Stimulated activated memory B cell treated with anti-CD40 and anti-IgM and Interleukin-4, amounts not matched to agents 10 μg/mL and 1 μg/mL and 100 μg/mL, for 72 hours (primary cell): ENCODE measurements around the gene DOCK2.

ENCODE experiments used
- ATAC-seq: fragments of 150-1000 bp; cut with Tn5 transposase; 2 replicates; pipeline ENCODE4 v1.10.0; 2021
- H3K27ac Mint-ChIP-seq: one replicate; pipeline ENCODE4 v1.8.0; 2022; ENCODE audit warnings: mild to moderate bottlenecking, mixed read lengths
- H3K27me3 Mint-ChIP-seq: one replicate; pipeline ENCODE4 v1.8.0; 2022; ENCODE audit warnings: mixed read lengths
- H3K36me3 Mint-ChIP-seq: one replicate; pipeline ENCODE4 v1.8.0; 2022; ENCODE audit warnings: mixed read lengths
- H3K4me1 Mint-ChIP-seq: one replicate; pipeline ENCODE4 v1.8.0; 2022; ENCODE audit warnings: mixed read lengths
- H3K4me3 Mint-ChIP-seq: one replicate; pipeline ENCODE4 v1.8.0; 2022; ENCODE audit warnings: mild to moderate bottlenecking, moderate library complexity, mixed read lengths
- H3K9me3 Mint-ChIP-seq: one replicate; pipeline ENCODE4 v1.8.0; 2022; ENCODE audit warnings: mixed read lengths

The DOCK2 gene

DNA sequence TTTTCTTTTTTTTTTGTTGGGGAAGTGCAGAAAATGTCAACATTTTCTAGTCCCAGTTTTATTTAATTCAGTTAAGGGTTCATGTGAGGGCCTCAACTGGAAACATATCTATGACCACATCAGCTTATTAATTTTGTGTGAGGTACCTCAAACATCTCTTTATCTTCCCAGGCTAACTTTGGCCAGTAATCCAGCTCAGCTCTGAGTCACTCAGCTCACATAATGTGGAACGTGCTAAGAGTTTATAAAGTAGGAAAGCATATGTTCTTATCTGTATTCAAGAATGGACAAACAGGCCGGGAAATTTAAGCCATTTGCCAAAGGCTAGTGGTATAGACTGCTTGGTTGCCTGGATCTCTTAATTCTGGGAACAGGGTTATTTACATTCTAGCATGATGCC, 224.9 kb downstream of the DOCK2 start:
- ATAC-seq, result no peak
- Mint-ChIP-seq H3K36me3 (peaks cover 31% of the 10 kb centered on the region), H3K4me1 (peaks cover 18% of the 10 kb centered on the region)

DNA sequence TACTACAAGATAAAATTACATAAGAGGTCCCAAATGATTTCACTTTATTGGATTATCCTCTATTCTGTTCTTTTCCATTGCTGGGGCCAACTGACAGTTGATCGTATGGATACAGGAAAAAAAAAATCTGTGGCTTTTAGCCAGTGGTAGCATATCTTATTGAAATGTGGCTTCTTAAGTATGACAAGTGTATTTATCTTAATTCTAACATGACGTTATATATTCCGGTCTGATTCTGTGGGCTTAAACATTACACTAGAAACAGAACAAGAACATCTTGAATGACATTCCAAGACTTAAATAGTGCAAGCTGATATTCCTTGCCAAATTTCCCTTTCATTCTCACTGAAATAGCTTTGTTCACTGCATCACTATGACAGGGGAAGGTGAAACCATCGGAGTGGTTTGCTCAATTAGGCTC, 225.3 kb downstream of the DOCK2 start:
- H3K4me1 Mint-ChIP-seq, result peaks cover 18% of the 10 kb centered on the region
- H3K27me3 Mint-ChIP-seq, result no peaks in the 10 kb centered on the region
- peaks cover 34% of the 10 kb centered on the region for H3K36me3 Mint-ChIP-seq
- H3K27ac Mint-ChIP-seq, result no peak overlapping the region
- H3K9me3 Mint-ChIP-seq, result no peaks in the 10 kb centered on the region
- ATAC-seq, result no peak
- H3K4me3 Mint-ChIP-seq, result no peak overlapping the region

More for the DNA sequence above, 224.9 kb downstream of the DOCK2 start:
- Mint-ChIP-seq H3K4me3 (no peak overlapping the region), H3K27ac (no peak overlapping the region), H3K9me3 (no peaks in the 10 kb centered on the region), H3K27me3 (no peaks in the 10 kb centered on the region)

DNA sequence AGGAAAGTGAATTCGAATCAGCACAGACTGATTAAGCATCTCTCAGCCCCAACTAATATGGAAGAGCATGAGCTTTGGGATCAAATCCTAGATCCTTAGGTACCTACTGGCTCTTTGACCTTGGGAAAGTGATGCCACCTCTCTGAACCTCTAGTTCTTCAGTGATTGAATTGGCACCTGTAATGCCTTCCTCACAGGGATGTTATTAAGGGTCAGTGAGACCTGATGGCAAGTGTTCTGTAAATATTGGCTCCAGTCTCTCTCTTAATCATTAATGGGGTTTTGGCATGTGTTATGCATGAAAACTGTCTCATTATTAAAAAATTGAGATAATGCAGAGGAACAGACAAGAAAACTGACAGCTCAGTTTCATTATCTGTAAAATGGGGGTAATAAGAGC, 227.4 kb downstream of the DOCK2 start:
- Mint-ChIP-seq H3K4me3 (no peak overlapping the region), H3K4me1 (peaks cover 11% of the 10 kb centered on the region), H3K27ac (no peak overlapping the region), H3K36me3 (peaks cover 43% of the 10 kb centered on the region), H3K27me3 (no peaks in the 10 kb centered on the region), H3K9me3 (no peaks in the 10 kb centered on the region)
- ATAC-seq, result no peak

DNA sequence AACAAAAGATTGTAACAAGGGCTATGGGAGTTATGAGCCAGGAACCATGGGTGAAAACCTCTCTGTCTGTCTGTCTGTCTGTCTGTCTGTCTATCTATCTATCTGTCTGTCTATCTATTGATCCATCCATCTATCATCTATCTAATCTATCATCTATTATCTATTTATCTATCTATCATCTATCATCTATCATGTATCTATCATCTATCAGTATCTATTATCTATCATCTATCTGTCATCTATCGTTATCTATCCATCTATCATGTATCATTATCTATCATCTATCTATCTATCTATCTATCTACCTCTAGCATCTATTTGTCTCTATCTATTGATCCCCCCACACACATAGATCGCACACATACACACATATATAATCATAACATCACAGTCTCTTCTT, 230.3 kb downstream of the DOCK2 start:
- Mint-ChIP-seq H3K27me3 (no peaks in the 10 kb centered on the region), H3K9me3 (no peaks in the 10 kb centered on the region), H3K4me3 (no peak overlapping the region), H3K27ac (no peak overlapping the region), H3K4me1 (peaks cover 6% of the 10 kb centered on the region), H3K36me3 (peaks cover 42% of the 10 kb centered on the region)
- ATAC-seq, result no peak

DNA sequence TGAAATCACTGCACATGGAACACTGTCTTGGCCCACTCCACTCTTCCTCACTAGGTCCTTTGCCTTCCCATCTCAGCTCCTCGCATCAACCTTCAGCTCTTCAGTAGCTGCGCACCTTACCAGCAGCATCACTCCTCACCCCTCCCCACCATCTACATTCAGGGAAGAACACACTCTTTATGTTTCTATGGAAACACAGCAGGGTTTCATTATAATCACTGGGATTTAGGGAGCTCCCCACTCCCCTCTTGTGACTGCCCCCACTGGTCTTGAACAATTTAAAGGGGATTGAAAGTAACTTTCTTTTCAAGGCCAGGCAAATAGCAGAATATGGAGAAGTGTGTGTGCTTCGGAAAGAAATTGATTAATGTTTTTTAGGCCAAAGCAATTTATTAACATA, 232.0 kb downstream of the DOCK2 start:
- peaks cover 46% of the 10 kb centered on the region for H3K36me3 Mint-ChIP-seq
- no peak overlapping the region for H3K27ac Mint-ChIP-seq
- peaks cover 6% of the 10 kb centered on the region for H3K4me1 Mint-ChIP-seq
- no peak overlapping the region for H3K4me3 Mint-ChIP-seq
- no peaks in the 10 kb centered on the region for H3K9me3 Mint-ChIP-seq
- ATAC-seq, result no peak
- no peaks in the 10 kb centered on the region for H3K27me3 Mint-ChIP-seq

DNA sequence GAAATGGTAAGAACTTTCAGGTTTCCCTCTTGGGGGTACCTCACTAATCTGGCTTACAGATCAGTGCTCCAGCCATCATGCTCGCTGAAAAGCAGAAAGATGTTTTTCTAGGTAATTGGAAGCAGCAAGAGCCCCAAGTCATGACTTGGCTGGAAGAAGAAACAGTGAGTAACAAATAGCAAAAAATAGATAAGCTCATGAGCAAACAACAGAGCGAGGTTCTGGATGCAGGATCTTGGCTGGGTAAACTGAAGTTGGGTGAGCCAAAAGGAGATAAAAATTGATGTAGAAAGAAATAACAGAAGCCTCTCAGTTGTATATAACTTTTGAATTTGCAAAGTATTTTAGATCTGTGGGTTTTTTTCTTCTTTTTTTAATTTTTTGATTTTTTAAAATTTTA, 233.1 kb downstream of the DOCK2 start:
- no peak overlapping the region for H3K27ac Mint-ChIP-seq
- no peak for ATAC-seq
- H3K9me3 Mint-ChIP-seq, result no peaks in the 10 kb centered on the region
- H3K4me1 Mint-ChIP-seq, result peaks cover 12% of the 10 kb centered on the region
- H3K27me3 Mint-ChIP-seq, result no peaks in the 10 kb centered on the region
- peaks cover 53% of the 10 kb centered on the region for H3K36me3 Mint-ChIP-seq
- no peak overlapping the region for H3K4me3 Mint-ChIP-seq

DNA sequence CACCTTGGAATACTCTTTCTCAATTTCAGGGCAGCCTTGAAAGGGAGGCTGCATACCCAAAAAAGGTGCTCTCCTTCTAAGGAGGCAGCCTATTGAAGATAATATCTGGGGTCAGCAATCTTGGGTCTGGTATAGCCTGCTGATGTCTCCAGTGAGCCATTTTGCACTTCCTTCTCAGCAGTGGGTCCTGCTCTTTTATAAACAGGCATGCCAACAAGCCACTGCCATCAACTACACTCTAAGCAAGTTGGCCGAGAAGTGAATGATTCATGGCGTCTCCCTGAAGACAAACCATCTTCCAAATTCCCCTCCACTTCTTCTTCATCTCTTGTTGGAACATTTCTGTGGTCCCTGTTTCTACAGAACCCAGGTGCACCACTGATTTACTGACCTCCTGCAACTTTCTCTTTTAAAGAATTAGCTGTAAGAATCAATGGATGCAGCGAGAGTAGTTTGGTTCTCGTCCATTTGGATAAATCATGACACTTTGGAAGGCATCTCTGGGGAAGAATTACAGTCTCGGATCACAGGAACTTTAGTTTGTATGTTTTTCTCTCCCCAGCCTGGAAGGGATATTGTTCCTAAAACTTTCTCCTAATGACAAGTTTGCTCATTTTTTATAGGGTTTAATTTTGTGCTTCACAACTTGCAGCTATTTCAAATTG, 234.9 kb downstream of the DOCK2 start:
- Mint-ChIP-seq H3K36me3 (peaks cover 62% of the 10 kb centered on the region), H3K4me3 (no peak overlapping the region), H3K9me3 (no peaks in the 10 kb centered on the region), H3K4me1 (peaks cover 23% of the 10 kb centered on the region), H3K27ac (no peak overlapping the region), H3K27me3 (no peaks in the 10 kb centered on the region)
- no peak for ATAC-seq

DNA sequence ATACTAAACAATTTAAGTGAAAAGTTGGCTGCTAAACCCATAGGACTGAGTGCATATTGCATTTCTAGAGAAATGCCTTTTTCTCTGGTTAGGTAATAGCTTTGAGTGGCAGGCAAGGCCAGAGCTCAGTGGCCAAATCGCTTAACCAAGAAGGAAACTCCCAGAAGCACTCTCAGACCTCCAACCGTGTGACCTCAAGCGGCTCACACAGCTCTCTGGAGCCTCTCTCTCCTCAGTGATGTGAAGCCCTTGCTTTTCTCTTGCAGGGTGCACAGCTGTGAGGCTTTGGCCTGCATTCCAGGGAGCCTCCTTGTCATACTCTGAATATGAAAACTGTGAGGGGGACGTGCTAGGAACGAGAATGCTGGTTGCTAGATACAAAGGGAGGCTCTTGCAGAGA, 236.6 kb downstream of the DOCK2 start:
- Mint-ChIP-seq H3K4me1 (peaks cover 36% of the 10 kb centered on the region), H3K9me3 (no peaks in the 10 kb centered on the region), H3K4me3 (no peak overlapping the region), H3K27ac (no peak overlapping the region), H3K36me3 (peaks cover 61% of the 10 kb centered on the region), H3K27me3 (no peaks in the 10 kb centered on the region)
- ATAC-seq, result no peak

DNA sequence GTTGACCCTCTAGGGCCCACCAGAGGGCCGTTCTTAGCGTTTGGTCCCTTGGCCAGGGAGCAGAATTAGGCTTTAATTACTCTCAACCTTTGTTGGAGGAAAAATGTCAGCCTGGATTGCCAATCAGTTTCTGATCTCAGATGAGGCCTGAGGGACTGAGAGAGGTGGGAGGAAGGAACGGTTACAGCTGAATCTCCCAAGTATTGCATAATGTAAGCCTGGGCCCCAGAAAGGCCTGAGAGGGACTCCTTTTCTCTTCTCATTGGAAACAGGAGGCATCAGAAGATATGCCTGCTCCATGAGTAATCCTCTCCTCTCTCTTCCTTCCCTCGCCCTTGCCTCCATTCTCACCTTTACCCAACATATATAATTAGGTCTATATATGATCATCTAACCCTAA, 237.5 kb downstream of the DOCK2 start:
- H3K27ac Mint-ChIP-seq, result no peak overlapping the region
- H3K4me1 Mint-ChIP-seq, result peaks cover 40% of the 10 kb centered on the region
- no peak overlapping the region for H3K4me3 Mint-ChIP-seq
- no peaks in the 10 kb centered on the region for H3K27me3 Mint-ChIP-seq
- H3K9me3 Mint-ChIP-seq, result no peaks in the 10 kb centered on the region
- no peak for ATAC-seq
- H3K36me3 Mint-ChIP-seq, result peaks cover 62% of the 10 kb centered on the region

DNA sequence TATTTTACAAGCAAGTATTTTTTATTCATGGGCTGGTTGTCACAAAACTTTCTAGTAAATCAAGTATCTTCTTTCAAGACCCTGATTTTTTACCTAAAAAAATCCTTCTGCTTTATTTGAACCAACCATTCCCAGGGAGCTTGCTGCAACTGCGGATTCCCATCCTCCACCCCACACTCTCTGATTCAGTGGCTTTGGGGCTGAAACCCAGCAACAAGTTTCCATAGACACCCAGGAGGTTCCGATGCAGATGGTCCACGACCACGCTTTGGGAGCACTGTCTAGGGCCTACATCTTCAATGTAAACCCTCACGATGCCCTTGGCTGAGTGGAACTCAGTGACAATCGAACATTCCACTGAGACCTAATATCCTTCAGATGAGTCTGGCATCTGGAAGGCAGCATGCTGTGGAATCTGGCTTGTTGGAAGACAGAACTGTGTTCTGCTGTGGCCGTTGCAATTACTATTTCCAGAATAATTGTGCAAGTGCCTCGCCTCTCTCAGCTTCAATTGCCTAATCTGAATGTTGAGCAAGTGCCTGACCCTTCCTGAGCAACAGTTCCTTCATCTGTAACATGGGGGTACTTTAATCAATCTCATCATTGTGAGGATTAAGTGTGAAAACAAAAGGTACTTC, 238.1 kb downstream of the DOCK2 start:
- Mint-ChIP-seq H3K9me3 (no peaks in the 10 kb centered on the region), H3K4me3 (no peak overlapping the region), H3K4me1 (peaks cover 46% of the 10 kb centered on the region), H3K36me3 (peaks cover 56% of the 10 kb centered on the region), H3K27ac (no peak overlapping the region), H3K27me3 (no peaks in the 10 kb centered on the region)
- ATAC-seq, result no peak

DNA sequence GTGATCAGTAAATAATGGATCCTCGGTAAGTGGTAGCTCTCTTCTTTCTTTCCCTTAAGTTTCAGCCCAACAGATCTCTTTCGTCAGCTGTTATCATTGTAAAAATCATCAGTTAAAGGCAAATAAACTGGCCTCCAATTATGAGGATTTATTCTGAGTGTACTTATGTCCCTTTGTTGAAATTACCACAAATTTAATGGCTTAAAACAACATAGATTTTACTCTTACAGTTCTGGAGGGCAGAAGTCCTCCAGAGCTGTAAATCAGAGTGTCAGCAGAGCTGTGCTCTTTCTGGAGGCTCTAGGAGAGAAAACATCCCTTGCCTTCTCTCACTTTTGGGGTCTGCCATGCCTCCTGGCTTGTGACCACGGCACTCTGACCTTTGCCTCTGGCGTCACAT, 238.7 kb downstream of the DOCK2 start:
- H3K27ac Mint-ChIP-seq, result peak overlapping the region; percentile 88
- no peaks in the 10 kb centered on the region for H3K27me3 Mint-ChIP-seq
- no peak for ATAC-seq
- peaks cover 55% of the 10 kb centered on the region for H3K36me3 Mint-ChIP-seq
- H3K4me1 Mint-ChIP-seq, result peaks cover 51% of the 10 kb centered on the region
- no peak overlapping the region for H3K4me3 Mint-ChIP-seq
- H3K9me3 Mint-ChIP-seq, result no peaks in the 10 kb centered on the region

DNA sequence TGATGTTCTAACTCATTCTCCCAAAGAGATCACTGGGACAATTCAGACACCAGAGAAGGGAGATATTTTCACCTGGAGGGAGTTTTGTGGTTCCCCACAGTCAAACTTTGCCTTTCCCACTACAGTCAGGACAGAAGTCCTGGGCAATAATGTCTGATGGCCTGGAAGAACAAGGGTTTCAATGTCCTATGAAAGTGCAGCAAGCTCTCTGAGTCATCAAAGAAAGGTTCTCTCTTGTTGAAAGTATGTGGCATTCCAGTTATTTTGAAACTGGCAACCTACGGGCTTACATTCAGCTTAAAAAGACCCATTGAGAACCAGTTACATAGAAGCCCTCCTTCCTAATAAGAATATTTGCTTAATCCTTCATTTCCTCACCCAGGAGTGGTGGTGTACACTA, 239.3 kb downstream of the DOCK2 start:
- Mint-ChIP-seq H3K9me3 (no peaks in the 10 kb centered on the region), H3K27me3 (no peaks in the 10 kb centered on the region), H3K4me1 (peaks cover 52% of the 10 kb centered on the region), H3K36me3 (peaks cover 55% of the 10 kb centered on the region), H3K4me3 (no peak overlapping the region), H3K27ac (peak overlapping the region; percentile 88)
- no peak for ATAC-seq

DNA sequence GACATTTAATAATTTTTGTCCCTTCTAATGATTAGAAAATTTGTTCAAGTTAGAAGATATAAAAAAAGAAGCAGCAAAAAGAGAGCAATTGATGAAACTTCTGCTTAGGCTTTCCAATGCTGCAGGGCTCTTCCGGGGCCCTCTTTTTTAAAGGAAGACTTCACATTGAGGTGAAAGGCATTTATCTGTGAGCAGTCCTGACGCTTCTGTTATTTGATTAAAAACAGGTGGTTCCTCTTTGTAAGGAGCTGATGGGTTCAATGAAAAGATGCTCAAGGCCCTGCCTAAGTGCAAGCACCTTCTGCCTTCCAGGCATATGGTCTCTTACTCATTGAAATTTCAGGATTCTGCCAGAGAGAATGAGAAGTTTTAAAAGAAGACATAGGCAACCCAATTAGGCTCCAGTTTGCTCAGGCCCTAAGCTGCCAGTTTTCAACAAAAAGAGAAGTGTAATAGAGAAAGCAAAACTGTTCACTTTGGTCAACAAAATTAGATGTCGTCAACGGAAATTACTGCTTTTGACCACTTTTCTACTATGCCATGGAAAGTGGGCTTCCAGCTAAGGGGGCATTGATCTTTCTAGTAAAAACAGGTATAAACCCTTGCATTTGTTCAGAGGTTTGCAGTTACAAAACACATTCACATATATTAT, 243.1 kb downstream of the DOCK2 start:
- Mint-ChIP-seq H3K4me1 (peaks cover 57% of the 10 kb centered on the region), H3K27ac (peak overlapping the region; percentile 88), H3K36me3 (peaks cover 75% of the 10 kb centered on the region), H3K4me3 (no peak overlapping the region), H3K27me3 (no peaks in the 10 kb centered on the region), H3K9me3 (no peaks in the 10 kb centered on the region)
- ATAC-seq, result peak; percentile 70

DNA sequence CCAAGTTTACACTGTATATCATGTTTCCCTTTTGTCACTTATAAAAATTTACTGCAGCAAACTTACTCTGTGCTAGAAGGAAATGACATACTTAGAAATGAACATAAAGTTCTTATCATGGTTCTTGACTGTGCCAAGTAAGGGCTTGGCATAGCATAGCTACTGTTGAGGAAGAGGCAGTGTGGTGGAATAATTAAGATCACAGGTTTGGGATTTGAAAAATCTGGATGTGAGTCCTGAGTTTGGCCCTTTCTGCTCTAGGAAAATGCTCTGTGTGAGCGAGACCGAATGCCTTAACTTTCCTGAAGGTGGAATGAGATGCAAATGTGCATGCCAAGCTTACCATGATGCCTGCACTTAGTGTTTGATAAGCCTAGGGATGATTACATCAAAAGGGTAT, 243.7 kb downstream of the DOCK2 start:
- no peak for ATAC-seq
- no peaks in the 10 kb centered on the region for H3K9me3 Mint-ChIP-seq
- no peak overlapping the region for H3K4me3 Mint-ChIP-seq
- H3K36me3 Mint-ChIP-seq, result peaks cover 74% of the 10 kb centered on the region
- peaks cover 56% of the 10 kb centered on the region for H3K4me1 Mint-ChIP-seq
- peak overlapping the region; percentile 88 for H3K27ac Mint-ChIP-seq
- no peaks in the 10 kb centered on the region for H3K27me3 Mint-ChIP-seq

DNA sequence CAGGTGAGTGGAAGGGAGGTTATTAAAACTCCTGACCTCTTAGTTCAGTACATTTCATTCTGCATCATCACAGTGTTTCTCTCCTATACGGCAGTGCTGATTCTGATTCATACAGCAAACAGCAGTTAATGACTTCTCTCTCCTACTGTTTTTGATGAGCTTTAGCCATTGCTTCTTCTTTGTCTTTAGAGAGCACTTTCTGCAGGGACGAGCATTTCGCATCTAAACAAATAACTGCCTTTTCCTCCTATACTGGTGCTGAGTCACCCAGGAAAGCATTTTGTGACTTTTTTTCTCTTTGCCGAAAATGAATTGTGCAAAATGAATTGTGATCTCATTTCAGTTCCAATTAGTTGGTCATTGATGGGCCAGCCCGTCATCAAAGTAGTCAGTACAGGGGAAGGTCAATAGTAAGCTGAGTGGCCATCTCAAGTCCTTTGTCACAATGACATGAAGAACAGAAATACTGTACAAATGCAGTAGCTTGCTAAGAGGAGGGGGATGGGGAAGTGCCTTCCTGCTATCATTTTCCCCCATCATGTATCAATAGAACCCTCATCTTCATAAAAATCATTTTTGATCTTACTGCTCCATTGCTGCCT, 244.7 kb downstream of the DOCK2 start:
- H3K4me3 Mint-ChIP-seq, result no peak overlapping the region
- peaks cover 69% of the 10 kb centered on the region for H3K36me3 Mint-ChIP-seq
- ATAC-seq, result no peak
- H3K4me1 Mint-ChIP-seq, result peaks cover 48% of the 10 kb centered on the region
- no peaks in the 10 kb centered on the region for H3K9me3 Mint-ChIP-seq
- no peak overlapping the region for H3K27ac Mint-ChIP-seq
- no peaks in the 10 kb centered on the region for H3K27me3 Mint-ChIP-seq

DNA sequence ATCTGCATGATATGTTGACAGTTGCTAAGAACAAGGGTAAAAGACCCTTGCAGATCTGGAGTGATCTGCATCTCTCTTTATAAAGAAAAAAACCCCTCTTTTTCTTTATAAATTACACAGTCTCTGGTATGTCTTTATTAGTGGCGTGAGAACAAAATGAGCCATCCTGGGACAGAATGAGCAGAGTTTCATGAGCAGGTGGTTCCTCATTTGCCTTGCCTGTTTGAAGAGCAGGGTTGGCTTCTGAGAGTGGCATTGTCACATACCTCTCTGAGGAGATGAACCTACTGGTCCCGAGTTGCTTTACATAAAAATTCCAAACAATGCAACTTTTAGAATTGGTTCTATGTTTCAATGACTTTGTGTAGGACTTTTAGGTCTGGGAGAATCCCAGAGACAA, 249.0 kb downstream of the DOCK2 start:
- H3K4me3 Mint-ChIP-seq, result no peak overlapping the region
- peaks cover 17% of the 10 kb centered on the region for H3K4me1 Mint-ChIP-seq
- H3K9me3 Mint-ChIP-seq, result no peaks in the 10 kb centered on the region
- H3K36me3 Mint-ChIP-seq, result peaks cover 52% of the 10 kb centered on the region
- no peaks in the 10 kb centered on the region for H3K27me3 Mint-ChIP-seq
- no peak overlapping the region for H3K27ac Mint-ChIP-seq
- no peak for ATAC-seq
